Peyer's patch (tissue), 4 donors: ENCODE results near the gene PDCL3. TPM values are rescaled to one million over a fixed set of nuclear protein-coding genes. Genes with fewer than 3 reads are reported as not detected.

ENCODE experiments used
- DNase-seq, 3 donors: peaks; one replicate each; pipeline ENCODE4 v3.0.0-alpha.2; 2017 to 2019
- H3K27ac ChIP-seq, 4 donors: fragments of 200-600 bp; sonication (generic); one replicate each; pipeline ENCODE4 v1.5.1; 2016 to 2019
- H3K27me3 ChIP-seq, 2 donors: fragments of 200-600 bp; sonication (generic); one replicate each; pipeline ENCODE4 v1.5.1; 2019
- H3K36me3 ChIP-seq, 3 donors: fragments of 200-600 bp; sonication (generic); one replicate each; pipeline ENCODE4 v1.5.1; 2016 to 2019
- H3K4me1 ChIP-seq, 4 donors: fragments of 200-600 bp; sonication (generic); one replicate each; pipeline ENCODE4 v1.5.1; 2016 to 2019
- H3K4me3 ChIP-seq, 4 donors: fragments of 200-600 bp; sonication (generic); 1 replicate in 3 of 4; 2 replicates in 1 of 4; pipeline ENCODE4 v1.5.1; 2016 to 2019; ENCODE audit warnings: mild to moderate bottlenecking in 1 of 4
- H3K9me3 ChIP-seq, 4 donors: fragments of 200-600 bp; sonication (generic); one replicate each; pipeline ENCODE4 v1.5.1; 2016 to 2019; ENCODE audit warnings: mild to moderate bottlenecking in 1 of 4
- CTCF ChIP-seq, 6 experiments: fragments of 450-650 bp in 4 of 6; fragments of 200-600 bp in 2 of 6; sonication (generic) in 1 of 6; IDR thresholded peaks; one replicate each; pipeline ENCODE4 v1.5.1; 2017 to 2019; ENCODE audit warnings: antibody characterized with exemption in 6 of 6, mild to moderate bottlenecking in 3 of 6, moderate library complexity in 1 of 6
- POLR2A ChIP-seq, 2 donors: fragments of 450-650 bp; IDR thresholded peaks; one replicate each; pipeline ENCODE4 v1.5.1; 2017; ENCODE audit warnings: antibody characterized with exemption in 2 of 2, mild to moderate bottlenecking in 2 of 2, moderate library complexity in 2 of 2
- total RNA-seq, 4 donors: library from RNA; depleted of rRNA; stranded (reverse); fragments of >200 nt; gene quantifications; one replicate each; pipeline ENCODE4 v1.1.0, GENCODE V29; 2016

PDCL3 gene
- total RNA-seq, 4 donors from 2014 or later: 5.0 to 14.0 (median 7.3) TPM

- Histone ChIP-seq H3K9me3 (no peaks in the 10 kb centered on the region), H3K36me3 (no peaks in the 10 kb centered on the region), H3K4me1 (peaks cover 0 to 7% (median 2%) of the 10 kb centered on the region in 4 donors), H3K27me3 (no peaks in the 10 kb centered on the region), H3K4me3 (no peak overlapping the region), H3K27ac (no peak overlapping the region)
- TF ChIP-seq CTCF (IDR thresholded peaks at IDR 0.05) (no peak), POLR2A (IDR thresholded peaks at IDR 0.05) (no peak)
- DNase-seq: no peak
Observed at GRCh38 chr2:100560216-100560830, 2.5 kb upstream of the PDCL3 start.

- DNase-seq: no peak
- no peaks in the 10 kb centered on the region for H3K9me3 ChIP-seq
- no peak overlapping the region for H3K4me3 ChIP-seq
- TF ChIP-seq POLR2A (IDR thresholded peaks at IDR 0.05) (no peak), CTCF (IDR thresholded peaks at IDR 0.05) (no peak)
- no peaks in the 10 kb centered on the region for H3K27me3 ChIP-seq
- peaks cover 0 to 7% (median 2%) of the 10 kb centered on the region in 4 donors for H3K4me1 ChIP-seq
- no peaks in the 10 kb centered on the region for H3K36me3 ChIP-seq
- H3K27ac ChIP-seq: peak overlapping the region in 3 of 4 donors; percentile 11 to 93 (median 92)
Observed at GRCh38 chr2:100561191-100561590, 1.6 kb upstream of the PDCL3 start.

- Histone ChIP-seq H3K27ac (peak overlapping the region; percentile 90 to 93 (median 92)), H3K36me3 (peaks cover 0 to 21% (median 0%) of the 10 kb centered on the region in 3 donors), H3K9me3 (no peaks in the 10 kb centered on the region), H3K27me3 (no peaks in the 10 kb centered on the region), H3K4me3 (peak overlapping the region; percentile 72 to 90 (median 76)), H3K4me1 (peaks cover 0 to 7% (median 2%) of the 10 kb centered on the region in 4 donors)
- no peak for TF ChIP-seq CTCF (IDR thresholded peaks at IDR 0.05)
- no peak for TF ChIP-seq POLR2A (IDR thresholded peaks at IDR 0.05)
- DNase-seq: peak in 2 of 3 donors; percentile 31 to 49
Observed at GRCh38 chr2:100563407-100564247, 834 bp downstream of the PDCL3 start.

- Histone ChIP-seq H3K4me1 (peaks cover 0 to 2% (median under 1%) of the 10 kb centered on the region in 4 donors), H3K36me3 (peaks cover 0 to 42% (median 0%) of the 10 kb centered on the region in 3 donors), H3K9me3 (no peaks in the 10 kb centered on the region), H3K4me3 (no peak overlapping the region), H3K27ac (no peak overlapping the region), H3K27me3 (no peaks in the 10 kb centered on the region)
- no peak for DNase-seq
- TF ChIP-seq POLR2A (IDR thresholded peaks at IDR 0.05) (no peak), CTCF (IDR thresholded peaks at IDR 0.05) (no peak)
Observed at GRCh38 chr2:100568989-100569388, 6.2 kb downstream of the PDCL3 start.

- TF ChIP-seq POLR2A (IDR thresholded peaks at IDR 0.05): no peak
- TF ChIP-seq CTCF (IDR thresholded peaks at IDR 0.05): no peak
- Histone ChIP-seq H3K36me3 (peaks cover 0 to 45% (median 0%) of the 10 kb centered on the region in 3 donors), H3K27ac (peak overlapping the region in 1 of 4 donors; percentile 16), H3K4me1 (no peaks in the 10 kb centered on the region), H3K9me3 (no peaks in the 10 kb centered on the region), H3K27me3 (no peaks in the 10 kb centered on the region), H3K4me3 (no peak overlapping the region)
- DNase-seq: peak in 1 of 3 donors; percentile 46
Observed at GRCh38 chr2:100571668-100572067, 8.9 kb downstream of the PDCL3 start.
